ENCODE results near the gene CNTLN. TPM values are rescaled to one million over a fixed set of nuclear protein-coding genes. Genes with fewer than 3 reads are reported as not detected.

The CNTLN gene
- total RNA-seq, 1 experiment from 2014 or later: 15.0 TPM

- no peak overlapping the region for H2BK15ac ChIP-seq (ENCODE audit: low read depth, low read length)
These were observed 101.3 kb downstream of the CNTLN start for GRCh38 chr9:17236147-17236546.

More at GRCh38 chr9:17236147-17236546, 101.3 kb downstream of the CNTLN start:
- H3K18ac ChIP-seq (ENCODE audit: insufficient read length, low read depth, low read length): no peak overlapping the region
- peaks cover under 1 to 17% (median 7%) of the 10 kb centered on the region in 3 experiments; a peak in 6 of 7 replicates for H3K36me3 Mint-ChIP-seq (ENCODE audit: insufficient read depth in 1 of 3, low read depth in 3 of 3)
- no peak overlapping the region for H4K8ac ChIP-seq (replicated peaks; ENCODE audit: insufficient read length, low read depth, low read length)
- H3K4me3 Mint-ChIP-seq: no peak overlapping the region
- no peak overlapping the region for H2AK5ac ChIP-seq (ENCODE audit: insufficient read length, low read length)
- no peaks in the 10 kb centered on the region for H4K20me1 ChIP-seq (ENCODE audit: control insufficient read depth, insufficient read depth, insufficient read length)
- no CpG with 5 or more reads among the region's 2 CpGs for WGBS (ENCODE audit: extremely low coverage, insufficient read length, low lambda C conversion rate)
- no peak overlapping the region for H2BK20ac ChIP-seq (ENCODE audit: low read depth, low read length, poor library complexity, severe bottlenecking)
- H3K9ac ChIP-seq (ENCODE audit: extremely low read depth, insufficient read length, low read length): no peak overlapping the region
- no peak overlapping the region for H2BK5ac ChIP-seq (ENCODE audit: insufficient read length, low read length)
- H3K27ac ChIP-seq (ENCODE audit: insufficient read length, low read depth, low read length): no peak overlapping the region
- no peak overlapping the region for H3K14ac ChIP-seq (ENCODE audit: insufficient read depth, low read length)
- no peak overlapping the region for H3K56ac ChIP-seq (ENCODE audit: insufficient read length, low read depth, low read length)
- no peak overlapping the region for H3K23ac ChIP-seq (ENCODE audit: insufficient read length, low read depth, low read length)
- no peak for TF ChIP-seq CTCF (conservative IDR thresholded peaks at IDR 0.05)
- H3T11ph ChIP-seq (ENCODE audit: low read length): no peak overlapping the region
- H4K91ac ChIP-seq (ENCODE audit: insufficient read length, low read depth, low read length): no peak overlapping the region
- H3K4ac ChIP-seq (ENCODE audit: low read depth, low read length): no peak overlapping the region
- DNase-seq: no peak
- H3K27ac Mint-ChIP-seq: no peak overlapping the region
- H3K4me1 ChIP-seq (ENCODE audit: insufficient read depth, low read length): no peaks in the 10 kb centered on the region
- no peaks in the 10 kb centered on the region for H3K23me2 ChIP-seq (ENCODE audit: insufficient read length, low read depth, low read length, poor library complexity, severe bottlenecking)
- no peak overlapping the region for H2AFZ ChIP-seq (ENCODE audit: low read length)
- H2BK12ac ChIP-seq (ENCODE audit: insufficient read length, low read depth, low read length): no peak overlapping the region
- H3K9me3 ChIP-seq (ENCODE audit: control insufficient read depth, low read depth, low read length): no peaks in the 10 kb centered on the region
- H3K4me2 ChIP-seq (ENCODE audit: insufficient read depth, insufficient read length, low read length): no peak overlapping the region
- H3K27me3 Mint-ChIP-seq (ENCODE audit: low read depth): no peaks in the 10 kb centered on the region
- H3K27me3 ChIP-seq (ENCODE audit: insufficient read depth, low read length): no peaks in the 10 kb centered on the region
- no peaks in the 10 kb centered on the region for H3K79me1 ChIP-seq (ENCODE audit: insufficient read depth, low read depth, low read length, poor library complexity, severe bottlenecking)
- peaks cover 5 to 12% of the 10 kb centered on the region in 2 experiments for H3K4me1 Mint-ChIP-seq
- H3K79me2 ChIP-seq (ENCODE audit: insufficient read depth, low read length): no peaks in the 10 kb centered on the region
- no peak overlapping the region for H2BK120ac ChIP-seq (ENCODE audit: low read depth, low read length, poor library complexity, severe bottlenecking)
- peaks cover under 1 to 2% of the 10 kb centered on the region in 2 experiments; a peak in 3 of 5 replicates for H3K9me3 Mint-ChIP-seq
- no peak overlapping the region for H4K5ac ChIP-seq (ENCODE audit: insufficient read length, low read depth, low read length)
